ENCODE data around the gene CAPN9. TPM values are rescaled to one million over a fixed set of nuclear protein-coding genes. Genes with fewer than 3 reads are reported as not detected.

CAPN9 gene
- total RNA-seq, 4 donors from 2014 or later = 1.2 TPM; not detected in 3

DNA sequence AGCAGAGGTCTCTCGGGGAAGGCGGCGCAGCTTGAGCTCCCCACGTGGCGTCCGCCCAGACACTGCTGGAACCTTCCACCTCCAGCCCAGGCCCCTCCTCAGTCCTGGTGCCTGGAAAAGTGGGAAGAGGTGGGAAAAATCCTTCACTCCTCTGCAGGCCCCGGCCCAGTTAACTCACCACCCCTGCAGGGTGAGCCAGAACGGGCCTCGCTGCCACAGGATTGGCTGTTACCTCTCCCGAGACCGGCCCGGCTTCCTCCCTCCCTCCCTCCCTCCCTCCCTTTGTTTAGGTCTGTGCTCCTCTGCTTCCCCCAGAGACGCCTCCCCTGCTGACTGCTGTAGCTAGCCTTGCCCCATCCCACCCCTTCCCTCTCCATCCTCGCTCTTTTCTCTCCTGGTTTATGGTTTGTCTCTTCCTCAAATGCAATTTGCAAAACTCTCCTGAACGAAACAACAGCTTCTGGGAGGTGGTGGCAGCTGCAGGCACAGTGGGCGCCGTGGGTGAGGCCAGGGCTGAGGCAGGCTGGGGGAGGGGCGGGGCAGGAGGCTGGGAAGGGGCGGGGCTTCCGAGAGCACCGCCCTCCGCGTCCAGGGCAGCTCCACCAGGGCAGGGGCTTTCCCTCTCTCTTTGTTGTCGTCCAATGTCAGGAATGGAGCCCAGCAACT, 6.5 kb downstream of the CAPN9 start:
- ATAC-seq = no peak
- Histone ChIP-seq H3K27me3 (peaks cover 5% of the 10 kb centered on the region), H3K27ac (peak overlapping the region in 2 of 4 donors; percentile 7 to 16), H3K4me1 (peaks cover 0 to 15% (median 0%) of the 10 kb centered on the region in 3 donors), H3K4me3 (peak overlapping the region in 1 of 2 donors; percentile 28), H3K36me3 (no peaks in the 10 kb centered on the region), H3K9me3 (no peaks in the 10 kb centered on the region)
- no peak for TF ChIP-seq EP300 (IDR thresholded peaks at IDR 0.05)
- TF ChIP-seq POLR2AphosphoS5 (IDR thresholded peaks at IDR 0.05) = no peak
- TF ChIP-seq POLR2A (IDR thresholded peaks at IDR 0.05) = no peak
- TF ChIP-seq, protein P1, sequence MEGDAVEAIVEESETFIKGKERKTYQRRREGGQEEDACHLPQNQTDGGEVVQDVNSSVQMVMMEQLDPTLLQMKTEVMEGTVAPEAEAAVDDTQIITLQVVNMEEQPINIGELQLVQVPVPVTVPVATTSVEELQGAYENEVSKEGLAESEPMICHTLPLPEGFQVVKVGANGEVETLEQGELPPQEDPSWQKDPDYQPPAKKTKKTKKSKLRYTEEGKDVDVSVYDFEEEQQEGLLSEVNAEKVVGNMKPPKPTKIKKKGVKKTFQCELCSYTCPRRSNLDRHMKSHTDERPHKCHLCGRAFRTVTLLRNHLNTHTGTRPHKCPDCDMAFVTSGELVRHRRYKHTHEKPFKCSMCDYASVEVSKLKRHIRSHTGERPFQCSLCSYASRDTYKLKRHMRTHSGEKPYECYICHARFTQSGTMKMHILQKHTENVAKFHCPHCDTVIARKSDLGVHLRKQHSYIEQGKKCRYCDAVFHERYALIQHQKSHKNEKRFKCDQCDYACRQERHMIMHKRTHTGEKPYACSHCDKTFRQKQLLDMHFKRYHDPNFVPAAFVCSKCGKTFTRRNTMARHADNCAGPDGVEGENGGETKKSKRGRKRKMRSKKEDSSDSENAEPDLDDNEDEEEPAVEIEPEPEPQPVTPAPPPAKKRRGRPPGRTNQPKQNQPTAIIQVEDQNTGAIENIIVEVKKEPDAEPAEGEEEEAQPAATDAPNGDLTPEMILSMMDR (IDR thresholded peaks at IDR 0.05) = no peak
- 20 to 30% methylated on average over 10 to 19 of the region's 24 CpGs for WGBS, 2 donors (ENCODE audit: low coverage in 1 of 2)

DNA sequence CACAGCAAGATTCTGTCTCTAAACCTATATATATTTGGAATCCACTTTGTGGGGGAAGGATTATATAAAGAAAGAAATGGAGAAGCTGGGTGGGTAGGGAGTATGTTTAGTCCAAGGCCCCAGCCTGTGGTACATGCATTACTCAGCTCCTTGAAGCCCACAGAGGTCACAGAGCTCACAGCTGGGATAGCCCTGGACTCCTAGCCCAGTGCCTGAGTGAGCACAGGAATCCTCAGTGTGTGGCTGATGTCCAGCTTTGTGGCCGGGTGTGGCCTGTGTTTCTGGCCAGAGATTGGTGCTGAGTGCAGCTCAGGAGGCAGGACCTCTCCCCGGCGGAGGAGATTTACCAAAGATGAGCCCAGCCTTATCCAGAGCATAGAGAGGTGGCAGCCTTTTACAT, 7.6 kb downstream of the CAPN9 start:
- no peak for ATAC-seq
- Histone ChIP-seq H3K4me1 (peaks cover 0 to 15% (median 0%) of the 10 kb centered on the region in 3 donors), H3K9me3 (no peaks in the 10 kb centered on the region), H3K4me3 (no peak overlapping the region), H3K27me3 (peaks cover 5% of the 10 kb centered on the region), H3K27ac (no peak overlapping the region), H3K36me3 (no peaks in the 10 kb centered on the region)
- WGBS, 2 donors (ENCODE audit: low coverage in 1 of 2) = 40% methylated on average over 1 of the region's 3 CpGs; no CpG with 5 or more reads in 1 of the 2 donors
- TF ChIP-seq POLR2AphosphoS5 (IDR thresholded peaks at IDR 0.05) (no peak), POLR2A (IDR thresholded peaks at IDR 0.05) (no peak), EP300 (IDR thresholded peaks at IDR 0.05) (no peak)
- TF ChIP-seq, protein P1 (IDR thresholded peaks at IDR 0.05) = no peak

DNA sequence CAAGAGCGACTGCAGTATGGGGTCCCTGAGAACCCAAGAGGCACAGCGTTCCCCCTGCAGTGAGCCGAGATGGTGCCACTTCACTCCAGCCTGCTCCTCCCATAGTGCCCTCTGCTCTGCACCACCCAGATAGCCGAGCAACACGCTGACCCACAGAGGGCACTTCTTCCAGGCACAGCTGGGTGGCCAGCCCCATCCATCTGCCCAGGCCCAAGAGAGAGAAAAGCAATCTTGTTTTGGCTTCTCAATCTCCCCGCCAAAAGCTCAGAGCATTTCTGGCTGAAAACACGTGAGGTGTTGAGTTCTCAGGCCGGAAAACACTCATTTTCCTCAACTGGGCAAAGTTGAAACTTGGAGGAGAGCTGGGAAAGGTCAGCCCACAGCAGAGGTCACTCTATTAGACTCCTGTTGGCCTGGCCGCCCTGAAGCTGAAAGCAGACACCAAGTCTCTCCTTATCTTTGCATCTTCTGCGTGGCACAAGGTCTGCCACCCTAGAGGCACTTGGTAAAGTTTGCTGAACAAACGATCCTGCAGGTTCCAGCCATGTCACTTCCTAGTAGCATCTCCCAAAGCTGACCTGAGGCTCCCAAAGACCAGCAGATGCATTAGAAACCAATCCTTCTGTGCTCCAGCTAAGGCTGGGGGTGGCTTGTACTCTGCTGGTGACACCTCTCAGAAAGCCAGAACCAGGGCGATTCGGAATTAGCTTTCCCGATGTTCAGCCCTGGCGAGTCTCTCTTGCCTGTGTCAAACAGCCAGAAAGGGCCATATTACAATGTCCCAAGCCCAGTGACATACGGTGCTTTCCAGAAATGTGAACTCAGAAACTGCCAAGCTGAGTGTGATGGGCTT, 10.9 kb downstream of the CAPN9 start:
- Histone ChIP-seq H3K9me3 (no peaks in the 10 kb centered on the region), H3K36me3 (no peaks in the 10 kb centered on the region), H3K27me3 (peaks cover 9% of the 10 kb centered on the region), H3K4me1 (peaks cover 0 to 9% (median 0%) of the 10 kb centered on the region in 3 donors), H3K27ac (no peak overlapping the region), H3K4me3 (no peak overlapping the region)
- WGBS, 2 donors (ENCODE audit: low coverage in 1 of 2) = 71 to 80% methylated on average over 5 to 9 of the region's 16 CpGs
- no peak for ATAC-seq
- TF ChIP-seq POLR2A (IDR thresholded peaks at IDR 0.05) = no peak
- TF ChIP-seq EP300 (IDR thresholded peaks at IDR 0.05) = no peak
- TF ChIP-seq, protein P1 (IDR thresholded peaks at IDR 0.05) = no peak
- TF ChIP-seq POLR2AphosphoS5 (IDR thresholded peaks at IDR 0.05) = no peak

DNA sequence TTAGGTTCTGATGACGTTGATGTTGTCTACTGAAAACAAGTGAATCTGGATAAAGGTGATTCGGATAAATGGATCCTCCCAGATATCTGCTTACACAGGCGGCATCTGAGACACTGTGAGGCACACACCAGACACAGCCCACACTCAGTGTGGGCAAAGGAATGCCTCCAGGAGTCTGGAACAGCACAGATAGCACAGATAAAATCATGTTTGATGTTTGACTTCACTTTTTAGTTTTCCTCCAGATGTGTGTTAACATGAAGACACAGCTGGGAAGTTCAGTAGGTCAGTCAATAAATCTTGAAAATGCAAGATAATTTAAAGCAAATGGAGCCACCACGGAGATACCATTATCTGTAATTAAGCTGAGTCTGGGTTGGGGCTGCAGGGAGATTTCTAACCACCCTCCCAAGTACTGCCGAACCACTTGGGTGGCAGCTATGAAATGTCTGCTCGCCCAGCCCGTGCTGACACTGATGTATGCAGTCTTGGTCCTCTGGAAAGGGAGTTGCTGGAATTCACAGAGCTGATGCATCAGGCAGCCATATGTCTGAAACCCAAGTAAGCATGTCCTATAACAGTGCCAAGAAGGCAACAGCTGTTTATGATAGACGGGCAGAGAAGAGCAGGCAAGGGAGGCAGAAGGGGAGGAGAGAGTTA, 11.7 kb downstream of the CAPN9 start:
- H3K4me3 ChIP-seq = no peak overlapping the region
- ATAC-seq = no peak
- H3K36me3 ChIP-seq = no peaks in the 10 kb centered on the region
- WGBS, 2 donors (ENCODE audit: low coverage in 1 of 2) = 59 to 69% methylated on average over 6 of the region's 8 CpGs
- H3K27ac ChIP-seq = no peak overlapping the region
- peaks cover 0 to 1% (median 0%) of the 10 kb centered on the region in 3 donors for H3K4me1 ChIP-seq
- TF ChIP-seq POLR2A (IDR thresholded peaks at IDR 0.05) (no peak), EP300 (IDR thresholded peaks at IDR 0.05) (no peak), POLR2AphosphoS5 (IDR thresholded peaks at IDR 0.05) (no peak)
- TF ChIP-seq, protein P1 (IDR thresholded peaks at IDR 0.05) = no peak
- no peaks in the 10 kb centered on the region for H3K9me3 ChIP-seq
- peaks cover 9% of the 10 kb centered on the region for H3K27me3 ChIP-seq

All from gastroesophageal sphincter (tissue), 4 donors.